ENCODE measurements around the gene ST7.

GRCh38 chr7:116979430-116979829 is 26.1 kb downstream of the ST7 start:
- TF ChIP-seq CTCF (IDR thresholded peaks at IDR 0.05) (no peak), EP300 (IDR thresholded peaks at IDR 0.05) (no peak), POLR2A (IDR thresholded peaks at IDR 0.05) (no peak), POLR2AphosphoS5 (IDR thresholded peaks at IDR 0.05) (no peak)
